DOHH2 (cell line): ENCODE results near the gene ZCCHC17.

Source experiments
- CTCF ChIP-seq: fragments of 200-600 bp; sonication (generic); IDR thresholded peaks from one replicate; pipeline ENCODE4 v1.5.1; 2014; ENCODE audit warnings: antibody characterized with exemption, mild to moderate bottlenecking, low read depth, low read length; ENCODE audit not compliant: poor library complexity, severe bottlenecking
- EZH2phosphoT487 ChIP-seq: fragments of 200-600 bp; sonication (generic); IDR thresholded peaks from 2 replicates; pipeline ENCODE4 v1.6.1; 2017; ENCODE audit warnings: borderline replicate concordance, mild to moderate bottlenecking, antibody characterized with exemption, low read length, moderate library complexity, mixed read lengths

GRCh38 chr1:31296486-31297276, at the start of gene ZCCHC17, which contains the start of gene SNRNP40:
- TF ChIP-seq CTCF = no peak
- no peak for TF ChIP-seq EZH2phosphoT487
